Activated CD4-positive, alpha-beta memory T cell treated with anti-CD3 and anti-CD28 coated beads for 36 hours (primary cell): ENCODE measurements around the gene NPSR1. TPM values are rescaled to one million over a fixed set of nuclear protein-coding genes. Genes with fewer than 3 reads are reported as not detected.
"Not testable (repeated sequence)": the region's sequence is repeated elsewhere in the genome, so short reads cannot be mapped to it uniquely, and the experiment has no call there.

Experiments
- CTCF ChIA-PET: fragments of 350-600 bp; sonication (Branson Sonifier 250); formaldehyde crosslinking; loops from one replicate; lab custom pipeline; 2021; ENCODE audit warnings: antibody characterized with exemption, inconsistent platforms; lab: Charles Lee
- POLR2A ChIA-PET: fragments of 350-600 bp; sonication (Branson Sonifier 250); formaldehyde crosslinking; loops from one replicate; lab custom pipeline; 2021; ENCODE audit warnings: antibody characterized with exemption; lab: Charles Lee
- DNase-seq: peaks from one replicate; pipeline ENCODE4 v3.0.0-alpha.2; 2020
- H3K27ac Mint-ChIP-seq: one replicate; pipeline ENCODE4 v1.8.0; 2021; ENCODE audit warnings: mixed read lengths
- H3K27me3 Mint-ChIP-seq: one replicate; pipeline ENCODE4 v1.8.0; 2021; ENCODE audit warnings: mixed read lengths
- H3K36me3 Mint-ChIP-seq: one replicate; pipeline ENCODE4 v1.8.0; 2021; ENCODE audit warnings: mixed read lengths
- H3K4me1 Mint-ChIP-seq: one replicate; pipeline ENCODE4 v1.8.0; 2021; ENCODE audit warnings: low read depth, mixed read lengths
- H3K4me3 Mint-ChIP-seq: one replicate; pipeline ENCODE4 v1.8.0; 2021; ENCODE audit warnings: mild to moderate bottlenecking, mixed read lengths
- H3K9me3 Mint-ChIP-seq: one replicate; pipeline ENCODE4 v1.8.0; 2021; ENCODE audit warnings: mixed read lengths
- intact Hi-C: fragments of 100-400 bp; cut with micrococcal nuclease; formaldehyde crosslinking; loops from one replicate; pipeline ENCODE4 v1.15.1; 2023
- total RNA-seq, 2 experiments: library from RNA; stranded (reverse); gene quantifications; one replicate each; pipeline ENCODE4 v1.2.3, GENCODE V29; 2021

NPSR1 gene
- total RNA-seq, 2 experiments from 2014 or later: not detected

DNA sequence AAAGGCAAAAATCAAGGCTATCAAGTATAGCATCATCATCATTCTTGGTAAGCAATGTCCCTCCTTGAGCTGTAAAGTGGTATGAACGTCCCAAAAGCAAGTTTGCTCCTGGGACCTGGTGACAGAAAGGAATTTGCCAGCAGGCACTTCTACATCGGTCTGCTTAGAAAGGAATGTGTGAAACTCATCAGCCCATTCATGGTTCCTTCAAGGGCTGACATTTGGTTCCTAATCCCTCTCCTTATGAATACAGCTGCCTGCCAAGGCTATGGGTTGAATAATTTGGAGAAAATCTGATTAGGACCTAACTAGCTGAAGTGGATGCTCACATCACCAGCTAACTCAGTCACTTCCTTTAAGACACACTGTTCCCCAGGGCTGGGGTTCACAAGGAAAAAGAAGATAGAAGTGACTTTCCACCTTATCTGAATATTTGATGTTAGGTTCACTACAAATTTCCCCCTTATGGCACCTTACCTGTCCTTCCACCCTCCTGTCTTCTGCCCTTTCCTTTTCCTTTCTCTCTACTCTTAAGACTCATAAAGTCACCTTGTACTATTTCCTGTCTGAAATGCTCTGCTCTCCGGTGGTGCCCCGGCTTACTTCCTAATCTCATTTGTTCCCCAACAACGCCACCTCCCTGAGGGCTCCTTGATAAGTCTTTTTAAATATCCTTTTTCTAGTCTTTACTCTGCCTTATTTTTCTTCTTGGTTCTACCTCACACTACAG, 187.1 kb downstream of the NPSR1 start:
- CTCF ChIA-PET: no interaction called here
- Mint-ChIP-seq H3K27me3 (peaks cover 19% of the 10 kb centered on the region), H3K27ac (no peak overlapping the region), H3K9me3 (peaks cover 7% of the 10 kb centered on the region), H3K4me3 (no peak overlapping the region), H3K36me3 (no peaks in the 10 kb centered on the region), H3K4me1 (peaks cover 2% of the 10 kb centered on the region)
- POLR2A ChIA-PET: no interaction called here
- no peak for DNase-seq
- intact Hi-C loops: no loop called here

- Mint-ChIP-seq H3K27me3 (peaks cover 23% of the 10 kb centered on the region), H3K4me3 (no peak overlapping the region), H3K9me3 (peaks cover 7% of the 10 kb centered on the region), H3K36me3 (no peaks in the 10 kb centered on the region), H3K4me1 (peaks cover 2% of the 10 kb centered on the region), H3K27ac (no peak overlapping the region)
- ChIA-PET POLR2A (no interaction called here), CTCF (no interaction called here)
- no peak for DNase-seq
- intact Hi-C loops: no loop called here
Observed at GRCh38 chr7:34845666-34846361, 187.8 kb downstream of the NPSR1 start.

DNA sequence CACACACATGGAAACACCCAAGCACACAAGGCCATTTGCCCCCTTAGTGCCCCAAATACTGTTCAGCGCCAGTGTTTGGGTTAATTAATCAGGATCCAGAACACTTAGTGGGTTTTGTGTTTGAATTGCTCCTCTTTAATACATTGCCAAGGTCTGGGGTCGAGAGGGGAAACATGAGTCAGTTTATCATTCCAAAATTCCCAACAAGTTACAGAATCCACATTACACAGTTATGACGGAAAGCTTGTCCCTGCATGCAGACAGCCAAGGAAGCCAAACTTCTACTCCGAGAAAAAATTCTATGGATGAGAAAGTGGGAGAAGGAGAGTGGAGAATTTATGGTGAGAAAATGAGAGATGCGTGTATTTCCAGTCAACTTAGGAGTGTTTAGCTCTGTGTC, 189.0 kb downstream of the NPSR1 start:
- H3K9me3 Mint-ChIP-seq: peaks cover 7% of the 10 kb centered on the region
- H3K4me3 Mint-ChIP-seq: no peak overlapping the region
- H3K4me1 Mint-ChIP-seq: peaks cover 2% of the 10 kb centered on the region
- ChIA-PET POLR2A (no interaction called here), CTCF (no interaction called here)
- H3K27me3 Mint-ChIP-seq: peaks cover 25% of the 10 kb centered on the region
- intact Hi-C loops: no loop called here
- no peak for DNase-seq
- H3K36me3 Mint-ChIP-seq: no peaks in the 10 kb centered on the region
- no peak overlapping the region for H3K27ac Mint-ChIP-seq

DNA sequence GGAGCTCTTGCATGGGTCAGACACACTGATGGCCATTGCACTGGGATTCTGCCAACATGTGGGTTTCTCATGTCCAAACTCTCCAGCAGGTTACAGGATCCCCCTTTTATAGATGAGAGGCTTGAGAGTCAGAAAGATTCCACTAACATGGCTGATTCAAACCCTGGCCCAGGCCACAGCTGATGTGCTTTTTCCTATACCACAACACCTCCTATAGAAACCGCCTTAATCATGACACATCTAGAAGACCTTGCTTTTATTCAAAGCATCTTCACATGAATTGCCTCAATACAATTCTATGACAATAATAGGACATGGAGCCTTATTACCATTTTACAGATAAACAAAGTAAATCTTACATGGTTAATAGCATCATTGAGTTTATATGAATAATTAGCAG, 190.7 kb downstream of the NPSR1 start:
- H3K4me3 Mint-ChIP-seq: no peak overlapping the region
- no peak for DNase-seq
- ChIA-PET CTCF (interaction anchor here (0.5 to 1.0 kb wide), 2 partner anchors 79 to 1177 kb away, joined by 3 read pairs; no protein-coding TSS in a partner anchor), POLR2A (no interaction called here)
- intact Hi-C loops: no loop called here
- H3K9me3 Mint-ChIP-seq: no peaks in the 10 kb centered on the region
- peaks cover 2% of the 10 kb centered on the region for H3K4me1 Mint-ChIP-seq
- H3K36me3 Mint-ChIP-seq: no peaks in the 10 kb centered on the region
- no peak overlapping the region for H3K27ac Mint-ChIP-seq
- H3K27me3 Mint-ChIP-seq: peaks cover 28% of the 10 kb centered on the region

- Mint-ChIP-seq H3K27ac (no peak overlapping the region), H3K36me3 (no peaks in the 10 kb centered on the region), H3K27me3 (peaks cover 29% of the 10 kb centered on the region), H3K4me1 (peaks cover 2% of the 10 kb centered on the region), H3K4me3 (no peak overlapping the region), H3K9me3 (no peaks in the 10 kb centered on the region)
- no peak for DNase-seq
- intact Hi-C loops: no loop called here
- CTCF ChIA-PET: interaction anchor here (0.6 to 1.0 kb wide), 2 partner anchors 21 to 78 kb away, joined by 3 read pairs; no protein-coding TSS in a partner anchor
- POLR2A ChIA-PET: no interaction called here
Observed at GRCh38 chr7:34849163-34849960, 191.3 kb downstream of the NPSR1 start.

GRCh38 chr7:34849986-34850385, 192.0 kb downstream of the NPSR1 start:
- DNase-seq: no peak
- Mint-ChIP-seq H3K27ac (no peak overlapping the region), H3K27me3 (peaks cover 29% of the 10 kb centered on the region), H3K4me1 (peaks cover 2% of the 10 kb centered on the region), H3K36me3 (no peaks in the 10 kb centered on the region), H3K9me3 (no peaks in the 10 kb centered on the region), H3K4me3 (no peak overlapping the region)
- ChIA-PET POLR2A (no interaction called here), CTCF (no interaction called here)
- intact Hi-C loops: no loop called here

GRCh38 chr7:34850681-34851080, 192.7 kb downstream of the NPSR1 start:
- H3K27me3 Mint-ChIP-seq: peaks cover 29% of the 10 kb centered on the region
- H3K4me1 Mint-ChIP-seq: no peaks in the 10 kb centered on the region
- intact Hi-C loops: no loop called here
- no peak for DNase-seq
- no peak overlapping the region for H3K4me3 Mint-ChIP-seq
- H3K9me3 Mint-ChIP-seq: no peaks in the 10 kb centered on the region
- POLR2A ChIA-PET: no interaction called here
- H3K27ac Mint-ChIP-seq: no peak overlapping the region
- CTCF ChIA-PET: no interaction called here
- H3K36me3 Mint-ChIP-seq: no peaks in the 10 kb centered on the region

DNA sequence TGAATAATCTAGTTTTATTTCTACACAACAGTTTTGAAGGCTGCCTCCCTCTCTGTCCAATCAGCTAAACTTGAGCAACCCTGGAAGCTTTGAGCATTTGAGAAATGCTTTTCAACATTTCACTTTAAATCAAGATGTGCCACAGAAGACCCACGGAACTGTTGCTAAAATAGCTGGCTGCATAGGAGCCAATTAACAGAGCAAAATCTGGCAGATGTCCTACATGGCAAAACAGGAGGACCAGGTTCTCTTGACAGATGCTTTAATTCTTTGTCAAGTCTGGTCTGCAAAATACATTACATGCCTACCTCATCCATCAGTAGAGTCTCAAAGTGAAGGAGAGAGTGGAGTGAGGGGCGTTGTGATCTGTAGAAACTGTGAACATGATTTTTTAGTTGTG, 193.4 kb downstream of the NPSR1 start:
- Mint-ChIP-seq H3K4me1 (no peaks in the 10 kb centered on the region), H3K36me3 (no peaks in the 10 kb centered on the region), H3K9me3 (no peaks in the 10 kb centered on the region), H3K27ac (no peak overlapping the region), H3K27me3 (peaks cover 29% of the 10 kb centered on the region), H3K4me3 (no peak overlapping the region)
- DNase-seq: no peak
- CTCF ChIA-PET: no interaction called here
- intact Hi-C loops: no loop called here
- POLR2A ChIA-PET: no interaction called here

- DNase-seq, intact Hi-C loops, H3K27ac Mint-ChIP-seq, CTCF ChIA-PET, H3K36me3 Mint-ChIP-seq, H3K4me1 Mint-ChIP-seq, H3K9me3 Mint-ChIP-seq, H3K4me3 Mint-ChIP-seq, POLR2A ChIA-PET: not testable (repeated sequence)
- peaks cover 14% of the 10 kb centered on the region for H3K27me3 Mint-ChIP-seq
Observed at GRCh38 chr7:34858444-34858843, 200.4 kb downstream of the NPSR1 start.

GRCh38 chr7:34859281-34859680, 201.3 kb downstream of the NPSR1 start:
- H3K27ac Mint-ChIP-seq, H3K4me1 Mint-ChIP-seq, H3K4me3 Mint-ChIP-seq, H3K36me3 Mint-ChIP-seq, DNase-seq, CTCF ChIA-PET, POLR2A ChIA-PET, intact Hi-C loops, H3K9me3 Mint-ChIP-seq: not testable (repeated sequence)
- H3K27me3 Mint-ChIP-seq: peaks cover 13% of the 10 kb centered on the region

DNA sequence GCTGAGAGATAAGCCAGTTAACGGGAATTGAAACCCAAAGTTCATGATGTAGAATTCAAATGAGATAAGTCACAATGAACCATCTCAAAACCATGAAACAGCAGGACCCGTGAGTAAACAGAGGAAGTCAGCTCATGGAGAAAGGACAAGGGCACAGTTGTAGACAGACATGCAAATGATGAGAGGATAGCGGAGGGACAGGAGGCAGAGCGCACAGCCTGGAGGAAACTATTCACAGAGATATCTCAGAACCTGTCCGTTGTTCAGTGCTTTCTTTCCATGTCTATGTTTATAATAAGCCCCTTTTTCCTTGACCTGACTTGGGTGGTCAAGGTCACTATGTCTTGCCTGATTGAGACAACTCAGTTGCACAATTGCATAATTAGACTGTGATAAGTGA, 208.2 kb downstream of the NPSR1 start:
- POLR2A ChIA-PET, intact Hi-C loops: not testable (repeated sequence)

GRCh38 chr7:34867341-34867740, 209.3 kb downstream of the NPSR1 start:
- H3K27ac Mint-ChIP-seq, POLR2A ChIA-PET, DNase-seq, H3K4me1 Mint-ChIP-seq, H3K9me3 Mint-ChIP-seq, H3K36me3 Mint-ChIP-seq, H3K4me3 Mint-ChIP-seq, intact Hi-C loops, CTCF ChIA-PET: not testable (repeated sequence)
- H3K27me3 Mint-ChIP-seq: peaks cover 10% of the 10 kb centered on the region

More for the DNA sequence above, 208.2 kb downstream of the NPSR1 start:
- H3K4me1 Mint-ChIP-seq, H3K36me3 Mint-ChIP-seq, DNase-seq, H3K9me3 Mint-ChIP-seq, CTCF ChIA-PET, H3K4me3 Mint-ChIP-seq, H3K27ac Mint-ChIP-seq: not testable (repeated sequence)
- peaks cover 15% of the 10 kb centered on the region for H3K27me3 Mint-ChIP-seq
